NB4 (cell line): ENCODE measurements around the gene MRPL23.

Experiments
- DNase-seq: peaks from one replicate; pipeline ENCODE4 v3.0.0; 2010; ENCODE audit warnings: low read depth
- H3K4me3 ChIP-seq: one replicate; pipeline ENCODE4 v1.5.1; 2011; ENCODE audit warnings: mild to moderate bottlenecking, low read depth, low read length, moderate library complexity
- CTCF ChIP-seq: IDR thresholded peaks from one replicate; pipeline ENCODE4 v1.5.1; 2012; ENCODE audit warnings: low read depth, low read length
- MAX ChIP-seq: IDR thresholded peaks from 2 replicates; pipeline ENCODE4 v1.6.1; 2011; ENCODE audit warnings: low read depth, low read length
- MYC ChIP-seq: IDR thresholded peaks from 2 replicates; pipeline ENCODE4 v1.6.1; 2011; ENCODE audit warnings: low read depth, low read length
- POLR2A ChIP-seq: IDR thresholded peaks from 2 replicates; pipeline ENCODE4 v1.6.1; 2011; ENCODE audit warnings: mild to moderate bottlenecking; ENCODE audit not compliant: insufficient read length; ENCODE audit errors: extremely low read depth

Gene MRPL23

GRCh38 chr11:2002042-2002776 lies 55.1 kb downstream of the MRPL23 start:
- no peak for DNase-seq

GRCh38 chr11:2002807-2003206 lies 55.7 kb downstream of the MRPL23 start:
- no peak for TF ChIP-seq MAX
- TF ChIP-seq CTCF: no peak
- TF ChIP-seq MYC: no peak
- TF ChIP-seq POLR2A: no peak

More at GRCh38 chr11:2002042-2002776, 55.1 kb downstream of the MRPL23 start:
- no peak for TF ChIP-seq CTCF
- no peak for TF ChIP-seq POLR2A
- no peak for TF ChIP-seq MYC
- TF ChIP-seq MAX: no peak
- no peak overlapping the region for H3K4me3 ChIP-seq

GRCh38 chr11:2004466-2004865 lies 57.3 kb downstream of the MRPL23 start:
- no peak for DNase-seq
- H3K4me3 ChIP-seq: no peak overlapping the region
- TF ChIP-seq MAX (no peak), CTCF (no peak), MYC (no peak), POLR2A (no peak)

More at GRCh38 chr11:2002807-2003206, 55.7 kb downstream of the MRPL23 start:
- DNase-seq: no peak
- H3K4me3 ChIP-seq: no peak overlapping the region
